ENCODE results near the gene PLXNC1. TPM values are rescaled to one million over a fixed set of nuclear protein-coding genes. Genes with fewer than 3 reads are reported as not detected.

The PLXNC1 gene
- total and polyA plus RNA-seq, 9 donors, result 8.2 to 33.7 (median 17.5) TPM

DNA sequence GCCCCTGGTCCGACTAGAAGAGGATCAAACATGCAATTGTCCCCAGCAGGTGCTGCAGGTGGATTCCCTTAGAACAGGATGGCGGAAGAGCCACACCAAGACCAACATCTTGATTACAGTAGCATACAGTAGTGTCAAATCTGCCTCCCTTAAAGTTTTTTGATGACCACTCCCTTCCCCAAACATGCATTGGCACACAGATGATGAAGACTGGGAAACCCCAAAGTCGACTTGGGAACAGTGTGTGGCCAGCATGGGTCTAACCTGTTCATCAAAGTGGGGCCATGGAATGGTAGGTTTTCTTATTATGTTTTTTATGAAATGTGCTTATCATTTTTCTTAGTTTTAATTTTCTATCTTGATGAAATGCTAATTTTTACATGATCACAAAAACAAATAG is 8.8 kb downstream of the PLXNC1 start:
- intact Hi-C loops (cut with DNase I), result loop anchor here in 1 of 4 donors (10.0 kb wide), 1 partner anchor 48 kb away; no protein-coding TSS in a partner anchor
- Histone ChIP-seq H3K27me3 (no peaks in the 10 kb centered on the region), H3K36me3 (no peaks in the 10 kb centered on the region), H3K27ac (no peak overlapping the region), H3K4me1 (ENCODE audit: insufficient read depth) (no peaks in the 10 kb centered on the region), H3K9me3 (no peaks in the 10 kb centered on the region), H3K4me3 (no peak overlapping the region)
- WGBS, 3 donors, result 92 to 97% (median 95%) methylated on average over 3 of the region's 3 CpGs
- no peak for DNase-seq
- TF ChIP-seq EP300 (IDR thresholded peaks at IDR 0.05), result no peak
- TF ChIP-seq POLR2A (IDR thresholded peaks at IDR 0.05), result no peak
- TF ChIP-seq, protein P1, sequence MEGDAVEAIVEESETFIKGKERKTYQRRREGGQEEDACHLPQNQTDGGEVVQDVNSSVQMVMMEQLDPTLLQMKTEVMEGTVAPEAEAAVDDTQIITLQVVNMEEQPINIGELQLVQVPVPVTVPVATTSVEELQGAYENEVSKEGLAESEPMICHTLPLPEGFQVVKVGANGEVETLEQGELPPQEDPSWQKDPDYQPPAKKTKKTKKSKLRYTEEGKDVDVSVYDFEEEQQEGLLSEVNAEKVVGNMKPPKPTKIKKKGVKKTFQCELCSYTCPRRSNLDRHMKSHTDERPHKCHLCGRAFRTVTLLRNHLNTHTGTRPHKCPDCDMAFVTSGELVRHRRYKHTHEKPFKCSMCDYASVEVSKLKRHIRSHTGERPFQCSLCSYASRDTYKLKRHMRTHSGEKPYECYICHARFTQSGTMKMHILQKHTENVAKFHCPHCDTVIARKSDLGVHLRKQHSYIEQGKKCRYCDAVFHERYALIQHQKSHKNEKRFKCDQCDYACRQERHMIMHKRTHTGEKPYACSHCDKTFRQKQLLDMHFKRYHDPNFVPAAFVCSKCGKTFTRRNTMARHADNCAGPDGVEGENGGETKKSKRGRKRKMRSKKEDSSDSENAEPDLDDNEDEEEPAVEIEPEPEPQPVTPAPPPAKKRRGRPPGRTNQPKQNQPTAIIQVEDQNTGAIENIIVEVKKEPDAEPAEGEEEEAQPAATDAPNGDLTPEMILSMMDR (IDR thresholded peaks at IDR 0.05), result no peak

DNA sequence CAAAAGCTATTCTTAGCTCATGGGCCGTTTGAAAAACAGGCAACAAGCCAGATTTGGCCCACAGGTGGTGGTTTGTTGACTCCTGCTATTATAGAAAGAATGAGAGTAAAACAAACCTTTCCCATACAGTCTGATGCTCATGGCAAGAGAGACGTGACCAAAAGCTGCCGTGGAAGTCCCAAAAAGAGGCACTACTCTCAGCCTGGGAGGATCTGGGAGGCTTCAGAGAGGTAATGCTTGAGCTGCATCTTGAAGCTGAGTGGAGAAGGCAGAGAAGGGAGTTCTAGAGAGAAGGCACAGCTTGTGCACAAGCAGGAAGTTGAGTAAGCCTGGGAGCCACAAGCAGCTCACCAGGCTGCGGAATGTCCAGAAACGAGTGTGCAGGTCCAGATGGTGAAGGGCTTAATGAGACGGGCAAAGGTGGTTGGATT is 9.6 kb downstream of the PLXNC1 start:
- TF ChIP-seq EP300 (IDR thresholded peaks at IDR 0.05), result no peak
- TF ChIP-seq, protein P1 (IDR thresholded peaks at IDR 0.05), result no peak
- H3K4me1 ChIP-seq (ENCODE audit: insufficient read depth), result no peaks in the 10 kb centered on the region
- no peak overlapping the region for H3K27ac ChIP-seq
- H3K4me3 ChIP-seq, result no peak overlapping the region
- DNase-seq, result no peak
- intact Hi-C loops (cut with DNase I), result loop anchor here in 1 of 4 donors (10.0 kb wide), 1 partner anchor 47 kb away; no protein-coding TSS in a partner anchor
- 78 to 83% (median 82%) methylated on average over 6 of the region's 6 CpGs for WGBS, 3 donors
- H3K27me3 ChIP-seq, result no peaks in the 10 kb centered on the region
- H3K9me3 ChIP-seq, result no peaks in the 10 kb centered on the region
- no peaks in the 10 kb centered on the region for H3K36me3 ChIP-seq

GRCh38 chr12:94158666-94159065 is 10.3 kb downstream of the PLXNC1 start:
- Histone ChIP-seq H3K27me3 (no peaks in the 10 kb centered on the region), H3K4me1 (ENCODE audit: insufficient read depth) (no peaks in the 10 kb centered on the region), H3K9me3 (no peaks in the 10 kb centered on the region), H3K27ac (no peak overlapping the region), H3K4me3 (no peak overlapping the region), H3K36me3 (no peaks in the 10 kb centered on the region)
- intact Hi-C loops (cut with DNase I), result loop anchor here in 1 of 4 donors (10.0 kb wide), 1 partner anchor 46 kb away; no protein-coding TSS in a partner anchor
- TF ChIP-seq EP300 (IDR thresholded peaks at IDR 0.05) (no peak), POLR2A (IDR thresholded peaks at IDR 0.05) (no peak)
- TF ChIP-seq, protein P1 (IDR thresholded peaks at IDR 0.05), result no peak
- DNase-seq, result no peak
- WGBS, 3 donors, result 92 to 96% (median 94%) methylated on average over 8 of the region's 8 CpGs

- Histone ChIP-seq H3K4me3 (no peak overlapping the region), H3K9me3 (no peaks in the 10 kb centered on the region), H3K4me1 (ENCODE audit: insufficient read depth) (no peaks in the 10 kb centered on the region), H3K36me3 (no peaks in the 10 kb centered on the region), H3K27ac (no peak overlapping the region), H3K27me3 (no peaks in the 10 kb centered on the region)
- no peak for DNase-seq
- WGBS, 3 donors, result 91 to 93% (median 93%) methylated on average over 3 of the region's 3 CpGs
- TF ChIP-seq, protein P1 (IDR thresholded peaks at IDR 0.05), result no peak
- TF ChIP-seq POLR2A (IDR thresholded peaks at IDR 0.05), result no peak
- no peak for TF ChIP-seq EP300 (IDR thresholded peaks at IDR 0.05)
- intact Hi-C loops (cut with DNase I), result no loop called here
These were observed 13.7 kb downstream of the PLXNC1 start for GRCh38 chr12:94162108-94162507.
